ENCODE data around the gene FAM13A. TPM values are rescaled to one million over a fixed set of nuclear protein-coding genes. Genes with fewer than 3 reads are reported as not detected.

FAM13A gene
- total and polyA plus RNA-seq, 9 of the 15 experiments (the other 6 are each of a cell fraction or from before 2014, with no cell fraction given) = 11.3 to 23.3 (median 14.7) TPM

DNA sequence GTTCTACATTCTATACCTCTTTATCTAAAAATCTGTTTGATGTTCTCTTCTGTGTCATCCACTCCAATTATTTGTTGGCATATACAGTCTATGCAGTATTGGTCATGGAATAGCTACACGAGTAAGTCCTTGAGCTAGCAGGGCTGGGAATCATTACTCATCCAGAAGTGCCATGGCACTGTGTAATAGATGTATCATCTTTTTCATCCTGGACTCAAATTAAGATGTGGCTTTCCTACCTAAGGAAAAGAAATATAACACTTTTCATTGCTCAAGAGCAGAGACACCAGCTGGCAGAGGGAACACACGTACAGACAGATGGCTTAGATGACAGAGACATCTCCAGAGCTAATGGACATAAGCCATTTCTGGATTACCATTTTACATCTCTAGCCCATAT is 159.8 kb downstream of the FAM13A start:
- H3K4me1 ChIP-seq (replicated peaks in 1 of 2; ENCODE audit: control insufficient read depth in 2 of 2, insufficient read depth in 2 of 2, low read length in 2 of 2) = no peaks in the 10 kb centered on the region
- no peak overlapping the region for H3K4me3 ChIP-seq
- no peak overlapping the region for H3K9ac ChIP-seq (ENCODE audit: insufficient read depth in 1 of 2, low read depth in 2 of 2, low read length in 2 of 2)
- no peak for ATAC-seq
- no peak for DNase-seq (ENCODE audit: extremely low read depth in 1 of 4, low spot score in 3 of 4)
- H3K79me2 ChIP-seq (ENCODE audit: control insufficient read depth, insufficient read depth, low read length) = no peaks in the 10 kb centered on the region
- no peaks in the 10 kb centered on the region for H3K9me1 ChIP-seq (ENCODE audit: control insufficient read depth, insufficient read depth, low read length)
- 61% methylated on average over 2 of the region's 2 CpGs for WGBS (ENCODE audit: insufficient coverage, low coverage, missing lambda C conversion rate)
- no peaks in the 10 kb centered on the region for H4K20me1 ChIP-seq (replicated peaks; ENCODE audit: control insufficient read depth, insufficient read depth, low read length)
- POLR2A ChIA-PET = no interaction called here
- FAIRE-seq = no peak
- H3K27ac ChIP-seq (ENCODE audit: extremely low read depth, low read depth, low read length) = no peak overlapping the region
- in situ Hi-C loops (cut with MboI) (no loop called here), intact Hi-C loops (cut with micrococcal nuclease) (loop anchor here (10.0 kb wide), 1 partner anchor 128 kb away; no protein-coding TSS in a partner anchor)
- no peaks in the 10 kb centered on the region for H3K27me3 ChIP-seq (ENCODE audit: control insufficient read depth in 2 of 2, insufficient read depth in 2 of 2, low read length in 2 of 2)
- H3K36me3 ChIP-seq (ENCODE audit: control insufficient read depth, insufficient read depth, low read length) = no peaks in the 10 kb centered on the region
- no peak overlapping the region for H3K4me2 ChIP-seq (ENCODE audit: insufficient read depth, low read length)
- TF ChIP-seq HNRNPH1 (optimal IDR thresholded peaks at IDR 0.05; ENCODE audit: low read depth, low read length) (no peak), NR0B1 (IDR thresholded peaks at IDR 0.05; ENCODE audit: partially characterized antibody) (no peak), FOXJ2 (tag; IDR thresholded peaks at IDR 0.05) (no peak), NFRKB (IDR thresholded peaks at IDR 0.05; ENCODE audit: low read depth) (no peak), ZNF699 (CRISPR knock-in tag; IDR thresholded peaks at IDR 0.05; ENCODE audit: insufficient replicate concordance) (no peak), CEBPG (CRISPR knock-in tag; IDR thresholded peaks at IDR 0.05) (no peak), CEBPG (tag; conservative IDR thresholded peaks at IDR 0.05 in 1 of 2, IDR thresholded peaks at IDR 0.05 in 1 of 2) (no peak)
- CTCF ChIA-PET (ENCODE audit: low intra/inter-chr PET ratio) = no interaction called here
- no peaks in the 10 kb centered on the region for H3K9me3 ChIP-seq (replicated peaks; ENCODE audit: control insufficient read depth, insufficient read depth, low read depth, low read length)
- H2AFZ ChIP-seq (ENCODE audit: low read depth, low read length) = no peak overlapping the region
- no TSS peak for BruUV-seq (replicated peaks)

Data from K562 (cell line).